ENCODE data around the gene PSMD13.

PSMD13 gene

DNA sequence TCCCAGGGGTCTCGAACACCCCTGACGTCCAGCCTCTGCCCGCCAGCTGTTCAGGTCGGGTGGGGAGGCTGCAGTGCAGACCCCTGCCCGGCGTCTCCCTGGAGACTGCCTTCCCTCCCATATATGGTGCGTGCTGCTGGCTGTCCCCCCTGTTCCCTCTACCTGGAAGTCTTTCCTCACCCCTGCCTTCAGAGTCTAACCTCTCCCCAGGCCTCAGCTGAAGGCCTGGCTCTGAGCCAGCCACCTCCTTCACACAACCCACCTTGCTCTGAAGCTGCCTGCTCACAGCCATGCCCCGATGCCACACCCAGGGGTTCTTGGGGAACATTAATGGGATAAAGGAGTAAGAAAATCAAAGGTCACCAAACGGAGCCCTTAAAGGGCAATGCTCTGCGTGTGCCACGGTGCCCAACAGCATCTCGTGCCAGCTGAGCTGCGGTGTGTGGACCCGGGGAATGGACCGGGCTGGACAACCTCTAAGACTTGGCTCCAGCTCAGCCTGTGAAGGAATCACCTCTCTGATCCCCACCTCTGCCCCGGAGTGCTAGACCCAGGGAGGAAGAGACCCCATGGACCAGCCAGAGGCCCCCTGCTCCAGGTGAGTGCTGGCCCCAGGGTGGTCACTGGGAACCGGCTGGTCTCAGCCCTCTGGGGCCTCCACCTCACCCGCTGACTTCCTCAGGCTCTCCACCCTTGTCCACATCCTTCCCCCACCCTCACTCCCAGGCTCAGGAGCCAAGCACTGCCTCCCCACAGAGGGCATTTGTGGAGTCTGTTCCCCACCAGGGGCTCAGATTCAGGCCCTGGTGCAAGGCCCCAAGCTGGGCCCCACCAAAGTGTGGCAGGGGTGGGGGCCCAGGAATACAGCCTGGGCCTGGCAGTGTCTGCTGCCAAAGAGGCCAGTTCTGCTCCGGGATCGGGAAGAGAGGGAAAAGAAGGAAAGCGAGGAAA is 41.5 kb downstream of the PSMD13 start, which contains the start of gene NLRP6:
Gene NLRP6 (plus strand): TSS at position 407 of the 951 bp plus-strand sequence. CDS start 163 bp downstream, at position 570.
- H3K9ac ChIP-seq (ENCODE audit: low read length) = no peak within 1 kb of the TSS
- no peak within 1 kb of the TSS for H3K4me2 ChIP-seq (ENCODE audit: low read depth, low read length, poor library complexity, severe bottlenecking)
- no peak within 1 kb of the TSS for H3K27ac ChIP-seq (ENCODE audit: low read depth, low read length)
- no peaks in the 10 kb centered on the region for H4K20me1 ChIP-seq (ENCODE audit: low read depth, low read length)
- no peaks in the 10 kb centered on the region for H3K9me3 ChIP-seq (ENCODE audit: insufficient read depth, low read length)
- H3K27me3 ChIP-seq (ENCODE audit: low read length) = no peaks in the 10 kb centered on the region
- no peaks in the 10 kb centered on the region for H3K9me2 ChIP-seq (replicated peaks; ENCODE audit: insufficient read depth, low read length)
- H3K79me2 ChIP-seq (ENCODE audit: insufficient read depth, low read length) = no peaks in the 10 kb centered on the region
- no peak for TF ChIP-seq CTCF (IDR thresholded peaks at IDR 0.05; ENCODE audit: insufficient read depth, low read length, poor library complexity, severe bottlenecking)
- no peak for TF ChIP-seq EZH2phosphoT487 (conservative IDR thresholded peaks at IDR 0.05; ENCODE audit: low read length)
- no peaks in the 10 kb centered on the region for H3K36me3 ChIP-seq (ENCODE audit: low read length)
- no peak within 1 kb of the TSS for H2AFZ ChIP-seq (ENCODE audit: low read depth, low read length, severe bottlenecking)
- H3K4me3 ChIP-seq (ENCODE audit: insufficient read depth, low read length, poor library complexity, severe bottlenecking) = no peak within 1 kb of the TSS
- no peaks in the 10 kb centered on the region for H3F3A ChIP-seq (ENCODE audit: insufficient read depth)

DNA sequence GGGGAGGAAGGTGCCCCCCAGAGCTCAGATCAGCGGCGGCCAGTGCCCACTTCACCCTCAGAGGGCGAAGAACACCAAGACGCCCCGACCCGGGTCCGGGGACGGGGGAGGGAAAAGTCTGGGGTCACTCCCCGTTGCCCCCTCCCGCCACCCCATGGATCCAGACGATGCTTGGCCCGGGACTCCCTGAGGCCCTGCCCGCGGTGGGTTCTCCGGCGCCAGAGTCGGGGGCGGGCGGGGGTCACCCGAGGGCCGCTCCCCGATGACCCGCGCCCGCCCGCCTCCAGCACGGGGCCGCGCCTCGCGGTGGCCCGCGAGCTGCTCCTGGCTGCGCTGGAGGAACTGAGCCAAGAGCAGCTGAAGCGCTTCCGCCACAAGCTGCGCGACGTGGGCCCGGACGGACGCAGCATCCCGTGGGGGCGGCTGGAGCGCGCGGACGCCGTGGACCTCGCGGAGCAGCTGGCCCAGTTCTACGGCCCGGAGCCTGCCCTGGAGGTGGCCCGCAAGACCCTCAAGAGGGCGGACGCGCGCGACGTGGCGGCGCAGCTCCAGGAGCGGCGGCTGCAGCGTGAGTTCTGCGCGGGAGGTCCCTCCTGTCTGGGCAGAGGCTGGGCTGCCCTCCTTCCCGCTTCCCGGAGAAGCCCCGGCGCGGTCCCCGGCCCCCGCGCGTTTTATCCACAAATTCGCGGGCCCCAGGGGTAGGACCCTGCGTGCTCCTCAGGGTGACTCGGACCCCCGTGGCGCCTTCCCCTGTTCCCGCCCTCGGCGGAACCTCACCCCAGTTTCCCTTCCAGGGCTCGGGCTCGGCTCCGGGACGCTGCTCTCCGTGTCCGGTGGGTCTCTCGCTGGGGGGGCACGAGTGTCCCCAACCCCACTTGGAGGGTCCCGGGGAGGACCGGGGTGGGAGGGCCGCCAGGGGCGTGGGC is 42.5 kb downstream of the PSMD13 start:
- Histone ChIP-seq H3K27ac (ENCODE audit: low read depth, low read length) (no peak overlapping the region), H3K4me3 (ENCODE audit: insufficient read depth, low read length, poor library complexity, severe bottlenecking) (no peak overlapping the region), H3K36me3 (ENCODE audit: low read length) (no peaks in the 10 kb centered on the region), H3K4me2 (ENCODE audit: low read depth, low read length, poor library complexity, severe bottlenecking) (no peak overlapping the region), H2AFZ (ENCODE audit: low read depth, low read length, severe bottlenecking) (no peak overlapping the region), H3K9me3 (ENCODE audit: insufficient read depth, low read length) (no peaks in the 10 kb centered on the region), H3K79me2 (ENCODE audit: insufficient read depth, low read length) (no peaks in the 10 kb centered on the region), H3K27me3 (ENCODE audit: low read length) (no peaks in the 10 kb centered on the region), H4K20me1 (ENCODE audit: low read depth, low read length) (no peaks in the 10 kb centered on the region), H3F3A (ENCODE audit: insufficient read depth) (no peaks in the 10 kb centered on the region), H3K9me2 (replicated peaks; ENCODE audit: insufficient read depth, low read length) (no peaks in the 10 kb centered on the region), H3K9ac (ENCODE audit: low read length) (no peak overlapping the region)
- TF ChIP-seq CTCF (IDR thresholded peaks at IDR 0.05; ENCODE audit: insufficient read depth, low read length, poor library complexity, severe bottlenecking) (no peak), EZH2phosphoT487 (conservative IDR thresholded peaks at IDR 0.05; ENCODE audit: low read length) (no peak)

- Histone ChIP-seq H3F3A (ENCODE audit: insufficient read depth) (no peaks in the 10 kb centered on the region), H4K20me1 (ENCODE audit: low read depth, low read length) (no peaks in the 10 kb centered on the region), H3K9me2 (replicated peaks; ENCODE audit: insufficient read depth, low read length) (no peaks in the 10 kb centered on the region), H3K9me3 (ENCODE audit: insufficient read depth, low read length) (no peaks in the 10 kb centered on the region), H3K79me2 (ENCODE audit: insufficient read depth, low read length) (no peaks in the 10 kb centered on the region), H3K36me3 (ENCODE audit: low read length) (no peaks in the 10 kb centered on the region), H3K4me2 (ENCODE audit: low read depth, low read length, poor library complexity, severe bottlenecking) (no peak overlapping the region), H3K27ac (ENCODE audit: low read depth, low read length) (no peak overlapping the region), H3K9ac (ENCODE audit: low read length) (no peak overlapping the region), H3K4me3 (ENCODE audit: insufficient read depth, low read length, poor library complexity, severe bottlenecking) (no peak overlapping the region), H3K27me3 (ENCODE audit: low read length) (no peaks in the 10 kb centered on the region), H2AFZ (ENCODE audit: low read depth, low read length, severe bottlenecking) (no peak overlapping the region)
- TF ChIP-seq EZH2phosphoT487 (conservative IDR thresholded peaks at IDR 0.05; ENCODE audit: low read length) = no peak
Observed at GRCh38 chr11:279966-280705, 43.4 kb downstream of the PSMD13 start.
